A549 (cell line): ENCODE measurements around the gene KLHL6. TPM values are rescaled to one million over a fixed set of nuclear protein-coding genes. Genes with fewer than 3 reads are reported as not detected.
"Not testable (repeated sequence)": the region's sequence is repeated elsewhere in the genome, so short reads cannot be mapped to it uniquely, and the experiment has no call there.

Experiments
- ATAC-seq, 2 experiments: fragments of 200-7000 bp in 1 of 2; fragments of >200 bp in 1 of 2; cut with Nextera tagmentation in 1 of 2; cut with Tn5 transposase in 1 of 2; 3 replicates each; pipeline versions ENCODE4 v1.8.0 to v1.9.1; 2018 to 2020; ENCODE audit warnings: mild to moderate bottlenecking in 1 of 2, moderate library complexity in 1 of 2
- CTCF ChIA-PET: fragments of 300-600 bp; sonication (Branson Sonifier 250); formaldehyde crosslinking; extraction: SDS; loops from one replicate; lab custom pipeline; 2021; ENCODE audit warnings: antibody characterized with exemption, inconsistent platforms; lab: Yijun Ruan, JAX
- POLR2A ChIA-PET: fragments of 350-600 bp; formaldehyde crosslinking; extraction: SDS; loops from one replicate; lab custom pipeline; 2021; ENCODE audit warnings: antibody characterized with exemption, inconsistent platforms; lab: Yijun Ruan, JAX
- DNase-seq, 2 experiments: peaks; one replicate each; pipeline versions ENCODE4 v3.0.0 to v3.0.0-alpha.2; 2011 to 2016; ENCODE audit warnings: low read depth in 1 of 2, low spot score in 1 of 2
- FAIRE-seq: peaks from 2 replicates; lab custom pipeline; 2011; peaks lifted over from hg19 to GRCh38; lab: Jason Lieb, UNC
- H3K27ac ChIP-seq, 2 experiments: fragments of >200 bp; sonication (Bioruptor Twin); formaldehyde crosslinking; 3 replicates each; pipeline ENCODE4 v1.5.1; 2016 to 2017
- H3K4me1 ChIP-seq: fragments of >200 bp; sonication (Bioruptor Twin); formaldehyde crosslinking; 3 replicates; pipeline ENCODE4 v1.6.1; 2016
- H3K4me2 ChIP-seq: fragments of >200 bp; sonication (Bioruptor Twin); formaldehyde crosslinking; 3 replicates; pipeline ENCODE4 v1.6.1; 2016
- H3K4me3 ChIP-seq: fragments of >200 bp; sonication (Bioruptor Twin); formaldehyde crosslinking; 3 replicates; pipeline ENCODE4 v1.5.1; 2016
- H3K9me3 ChIP-seq: fragments of >200 bp; sonication (Bioruptor Twin); formaldehyde crosslinking; 3 replicates; pipeline ENCODE4 v1.6.1; 2016
- ATOH8 ChIP-seq: fragments of 250-450 bp; sonication (Bioruptor Pico); IDR thresholded peaks from 2 replicates; pipeline ENCODE4 v1.5.0; 2020; ENCODE audit warnings: low read depth, mild to moderate bottlenecking, moderate library complexity
- CHD2 ChIP-seq: fragments of 150-350 bp; IDR thresholded peaks from 2 replicates; pipeline ENCODE4 v1.6.1; 2014; ENCODE audit warnings: low read length; ENCODE audit not compliant: partially characterized antibody
- CTCF ChIP-seq: fragments of >200 bp; sonication (Bioruptor Twin); formaldehyde crosslinking; IDR thresholded peaks from 3 replicates; pipeline ENCODE4 v1.5.1; 2016
- E2F6 ChIP-seq: IDR thresholded peaks from 2 replicates; pipeline ENCODE4 v1.6.1; 2012; ENCODE audit warnings: low read depth, borderline replicate concordance
- ELK1 ChIP-seq: fragments of 150-350 bp; IDR thresholded peaks from 2 replicates; pipeline ENCODE4 v1.6.1; 2014; ENCODE audit warnings: low read depth, mild to moderate bottlenecking, low read length
- ESRRA ChIP-seq: fragments of 150-350 bp; IDR thresholded peaks from 2 replicates; pipeline ENCODE4 v1.6.1; 2014; ENCODE audit warnings: mild to moderate bottlenecking, low read length, borderline replicate concordance
- FOSL2 ChIP-seq, 2 experiments: fragments of 450-650 bp in 1 of 2; fragments of >200 bp in 1 of 2; sonication (Bioruptor Twin) in 1 of 2; formaldehyde crosslinking; IDR thresholded peaks; 2 replicates each; pipeline versions ENCODE4 v1.5.0 to v1.6.1; 2016 to 2020; ENCODE audit warnings: mild to moderate bottlenecking in 1 of 2, moderate library complexity in 1 of 2
- FOXS1 ChIP-seq: fragments of 250-450 bp; sonication (Bioruptor Pico); IDR thresholded peaks from 2 replicates; pipeline ENCODE4 v1.5.0; 2020; ENCODE audit warnings: mild to moderate bottlenecking, moderate library complexity
- HDAC2 ChIP-seq: fragments of 200-600 bp; sonication (generic); IDR thresholded peaks from 2 replicates; pipeline ENCODE4 v1.6.1; 2016
- HEYL ChIP-seq: fragments of 250-450 bp; sonication (Bioruptor Pico); IDR thresholded peaks from 2 replicates; pipeline ENCODE4 v1.8.0; 2021; ENCODE audit warnings: mild to moderate bottlenecking, moderate library complexity
- HOXA7 ChIP-seq: fragments of 250-450 bp; sonication (Bioruptor Pico); IDR thresholded peaks from 2 replicates; pipeline ENCODE4 v1.5.0; 2020; ENCODE audit warnings: mild to moderate bottlenecking, moderate library complexity
- JUN ChIP-seq, 2 experiments: fragments of >200 bp; sonication (Bioruptor Twin); formaldehyde crosslinking; IDR thresholded peaks; 2 replicates in 1 of 2; 3 replicates in 1 of 2; pipeline ENCODE4 v1.6.1; 2016 to 2017
- KDM1A ChIP-seq: fragments of 200-600 bp; sonication (generic); IDR thresholded peaks from 2 replicates; pipeline ENCODE4 v1.6.1; 2016; ENCODE audit warnings: low read depth, mild to moderate bottlenecking
- MAFK ChIP-seq: fragments of 450-650 bp; IDR thresholded peaks from 2 replicates; pipeline ENCODE4 v1.6.1; 2014; ENCODE audit not compliant: partially characterized antibody
- MAZ ChIP-seq: fragments of 150-350 bp; IDR thresholded peaks from 2 replicates; pipeline ENCODE4 v1.6.1; 2014; ENCODE audit warnings: antibody characterized with exemption, low read depth, low read length, borderline replicate concordance
- MYC ChIP-seq: IDR thresholded peaks from 2 replicates; pipeline ENCODE4 v1.6.1; 2012; ENCODE audit warnings: mild to moderate bottlenecking, inconsistent platforms, low read length, improper control_type of control experiment, borderline replicate concordance
- NPAS2 ChIP-seq: fragments of 250-450 bp; sonication (Bioruptor Pico); IDR thresholded peaks from 2 replicates; pipeline ENCODE4 v1.8.0; 2022; ENCODE audit warnings: mild to moderate bottlenecking, moderate library complexity, borderline replicate concordance
- NR3C1 ChIP-seq: fragments of >200 bp; sonication (Bioruptor Twin); formaldehyde crosslinking; IDR thresholded peaks from 3 replicates; pipeline ENCODE4 v1.6.1; 2017
- PBX3 ChIP-seq: IDR thresholded peaks from 2 replicates; pipeline ENCODE4 v1.6.1; 2012
- POLR2A ChIP-seq: IDR thresholded peaks from 2 replicates; pipeline ENCODE4 v1.6.1; 2012; ENCODE audit warnings: mild to moderate bottlenecking, low read length
- SMC3 ChIP-seq: fragments of >200 bp; sonication (Bioruptor Twin); formaldehyde crosslinking; IDR thresholded peaks from 3 replicates; pipeline ENCODE4 v1.6.1; 2018; ENCODE audit warnings: inconsistent platforms
- TFCP2L1 ChIP-seq: fragments of 250-450 bp; sonication (Bioruptor Pico); IDR thresholded peaks from 2 replicates; pipeline ENCODE4 v1.5.0; 2021; ENCODE audit warnings: mild to moderate bottlenecking
- TP53 ChIP-seq: fragments of 250-450 bp; sonication (Bioruptor Pico); IDR thresholded peaks from 2 replicates; pipeline ENCODE4 v1.5.0; 2021; ENCODE audit warnings: mild to moderate bottlenecking, moderate library complexity
- USF2 ChIP-seq: fragments of 450-650 bp; IDR thresholded peaks from 2 replicates; pipeline ENCODE4 v1.6.1; 2014; ENCODE audit warnings: antibody characterized with exemption
- ZSCAN20 ChIP-seq: fragments of 250-450 bp; sonication (Bioruptor Pico); IDR thresholded peaks from 2 replicates; pipeline ENCODE4 v1.8.0; 2022; ENCODE audit warnings: mild to moderate bottlenecking, moderate library complexity
- WGBS: methylation state at CpG from one replicate; pipeline ENCODE4 v1.1.6; 2017; ENCODE audit errors: missing lambda C conversion rate; 5-methylcytosine and 5-hydroxymethylcytosine counted together
- polyA plus RNA-seq, 4 experiments: library from polyadenylated mRNA; depleted of rRNA in 3 of 4; stranded (reverse); fragments of >200 nt; fragmentation: RNase III in 1 of 4; extraction: RNeasy Plus Mini Kit Qiagen cat#74134 plus additional on column Dnase treatment in 1 of 4; gene quantifications; 2 replicates in 3 of 4; 3 replicates in 1 of 4; pipeline ENCODE4 v1.2.3, GENCODE V29; 2011 to 2017

The KLHL6 gene
- polyA plus RNA-seq, 2 of the 4 experiments (the other 2 are of a cell fraction), result not detected

GRCh38 chr3:183529717-183530116 is 25.8 kb downstream of the KLHL6 start:
- no peak for TF ChIP-seq PBX3
- TF ChIP-seq FOXS1 (CRISPR knock-in tag), result no peak
- no peak for TF ChIP-seq ESRRA
- no peak for TF ChIP-seq POLR2A
- TF ChIP-seq ELK1, result no peak
- no peak for TF ChIP-seq NPAS2 (CRISPR knock-in tag)
- TF ChIP-seq MYC, result no peak
- TF ChIP-seq HOXA7 (CRISPR knock-in tag), result no peak
- no peak for TF ChIP-seq SMC3
- no peak for TF ChIP-seq KDM1A
- no peak for TF ChIP-seq ATOH8 (CRISPR knock-in tag)
- TF ChIP-seq ZSCAN20 (CRISPR knock-in tag), result no peak
- no peak for TF ChIP-seq NR3C1
- TF ChIP-seq HDAC2, result no peak
- ChIA-PET CTCF (no interaction called here), POLR2A (no interaction called here)
- FAIRE-seq (no peak), ATAC-seq (no peak), DNase-seq (no peak)
- Histone ChIP-seq H3K27ac (no peak overlapping the region), H3K4me1 (no peaks in the 10 kb centered on the region), H3K4me2 (no peak overlapping the region), H3K4me3 (no peak overlapping the region), H3K9me3 (no peaks in the 10 kb centered on the region)
- 78% methylated on average over 7 of the region's 7 CpGs for WGBS

GRCh38 chr3:183529185-183529584 is 26.3 kb downstream of the KLHL6 start:
- 8% methylated on average over 1 of the region's 1 CpG for WGBS
- FAIRE-seq (no peak), DNase-seq (no peak), ATAC-seq (no peak)
- no peaks in the 10 kb centered on the region for H3K4me1 ChIP-seq
- H3K9me3 ChIP-seq, result no peaks in the 10 kb centered on the region
- H3K4me3 ChIP-seq, result no peak overlapping the region
- TF ChIP-seq TP53 (no peak), E2F6 (no peak), TFCP2L1 (no peak), CHD2 (no peak), NR3C1 (no peak), FOSL2 (IDR thresholded peaks at IDR 0.05) (no peak), FOSL2 (CRISPR knock-in tag; IDR thresholded peaks at IDR 0.05) (no peak), MAFK (no peak), USF2 (no peak), JUN (IDR thresholded peaks at IDR 0.05) (no peak), ZSCAN20 (CRISPR knock-in tag) (no peak), MAZ (no peak), CTCF (no peak), HEYL (CRISPR knock-in tag) (no peak)
- H3K4me2 ChIP-seq, result no peak overlapping the region
- CTCF ChIA-PET, result no interaction called here
- POLR2A ChIA-PET, result no interaction called here
- H3K27ac ChIP-seq, result no peak overlapping the region

GRCh38 chr3:183528758-183529157 is 26.7 kb downstream of the KLHL6 start:
- CTCF ChIA-PET, DNase-seq, H3K4me2 ChIP-seq, H3K4me3 ChIP-seq, POLR2A ChIA-PET, H3K4me1 ChIP-seq, FAIRE-seq, ATAC-seq, H3K9me3 ChIP-seq, H3K27ac ChIP-seq: not testable (repeated sequence)
- WGBS, result 75% methylated on average over 6 of the region's 6 CpGs
